ENCODE data around the gene CCDC85C. TPM values are rescaled to one million over a fixed set of nuclear protein-coding genes. Genes with fewer than 3 reads are reported as not detected.

CCDC85C gene
- total and polyA plus RNA-seq, 2 of the 4 experiments (the other 2 are of a cell fraction) = 16.0 to 19.0 TPM

GRCh38 chr14:99621948-99622347 lies 17.9 kb upstream of the CCDC85C start:
- ChIA-PET CTCF (no interaction called here), POLR2A (ENCODE audit: unreplicated experiment) (no interaction called here)
- peak overlapping the region; percentile 98 for H3K4ac ChIP-seq (ENCODE audit: low read depth, low read length)
- intact Hi-C loops (cut with micrococcal nuclease) = no loop called here
- H3K9me1 ChIP-seq (ENCODE audit: insufficient read depth, low read length) = peaks cover 19% of the 10 kb centered on the region
- no peak overlapping the region for H3K27ac ChIP-seq (ENCODE audit: insufficient read depth, low read length)
- DNase-seq (no peak), ATAC-seq (ENCODE audit: low read depth) (no peak)
- H3K23ac ChIP-seq (ENCODE audit: low read depth, low read length) = peak overlapping the region; percentile 73
- H2AK5ac ChIP-seq (ENCODE audit: low read depth, low read length) = peak overlapping the region; percentile 95
- no peaks in the 10 kb centered on the region for H3K36me3 ChIP-seq (ENCODE audit: control insufficient read depth, insufficient read depth, low read length)
- H3K79me1 ChIP-seq (ENCODE audit: low read depth in 1 of 2, low read length in 2 of 2) = peaks cover 0 to 2% of the 10 kb centered on the region in 2 experiments; a peak in 1 of 4 replicates
- no peak overlapping the region for H3K4me2 ChIP-seq (ENCODE audit: low read depth, low read length)
- no TSS peak for BruUV-seq (replicated peaks)
- no peak overlapping the region for H3K9ac ChIP-seq (ENCODE audit: low read depth, low read length)
- peak overlapping the region; percentile 98 for H2BK20ac ChIP-seq (ENCODE audit: low read depth, low read length)
- H4K91ac ChIP-seq (ENCODE audit: insufficient read depth, low read depth, low read length) = peak overlapping the region; percentile 99
- no peak overlapping the region for H4K5ac ChIP-seq (ENCODE audit: low read depth, low read length)
- no peak overlapping the region for H3K4me3 ChIP-seq (ENCODE audit: insufficient read depth, low read depth, low read length)
- peak overlapping the region in 1 of 2 experiments; percentile 92; a peak in 2 of 4 replicates for H4K8ac ChIP-seq (ENCODE audit: low read depth in 2 of 2, low read length in 2 of 2)
- H3K9me3 ChIP-seq (ENCODE audit: control insufficient read depth, insufficient read depth, low read length) = no peaks in the 10 kb centered on the region
- no peak overlapping the region for H2BK5ac ChIP-seq (ENCODE audit: low read depth, low read length, poor library complexity, severe bottlenecking)
- H3K14ac ChIP-seq (replicated peaks; ENCODE audit: low read depth, low read length) = peak overlapping the region; percentile 98
- H2AK9ac ChIP-seq (replicated peaks; ENCODE audit: low read depth, low read length, poor library complexity) = peak overlapping the region; percentile 89
- TF ChIP-seq FOS (IDR thresholded peaks at IDR 0.05; ENCODE audit: low read depth, low read length) (no peak), ELK1 (IDR thresholded peaks at IDR 0.05; ENCODE audit: borderline replicate concordance, low read depth, low read length) (no peak), NFE2L2 (IDR thresholded peaks at IDR 0.05; ENCODE audit: low read depth, low read length) (no peak), RFX5 (IDR thresholded peaks at IDR 0.05; ENCODE audit: low read depth, low read length) (no peak), MAFK (IDR thresholded peaks at IDR 0.05; ENCODE audit: low read depth, low read length) (no peak), RCOR1 (IDR thresholded peaks at IDR 0.05; ENCODE audit: insufficient replicate concordance, low read length) (no peak), BHLHE40 (IDR thresholded peaks at IDR 0.05; ENCODE audit: low read depth, low read length) (no peak), CHD1 (IDR thresholded peaks at IDR 0.05; ENCODE audit: low read depth, low read length) (no peak), USF2 (IDR thresholded peaks at IDR 0.05; ENCODE audit: low read depth, low read length) (no peak), SMC3 (IDR thresholded peaks at IDR 0.05; ENCODE audit: low read depth, low read length) (no peak), CTCF (conservative IDR thresholded peaks at IDR 0.05; ENCODE audit: low read depth, low read length) (no peak), MXI1 (IDR thresholded peaks at IDR 0.05; ENCODE audit: borderline replicate concordance, low read depth, low read length) (no peak), RAD21 (IDR thresholded peaks at IDR 0.05; ENCODE audit: low read length) (no peak), CEBPB (IDR thresholded peaks at IDR 0.05; ENCODE audit: low read depth, low read length) (no peak), POLR2A (IDR thresholded peaks at IDR 0.05; ENCODE audit: low read depth, low read length) (no peak), MAZ (IDR thresholded peaks at IDR 0.05; ENCODE audit: borderline replicate concordance, low read depth, low read length) (no peak)
- 100% methylated on average over 3 of the region's 6 CpGs; no CpG with 5 or more reads in 1 of the 2 experiments for WGBS, 2 experiments (ENCODE audit: extremely low coverage in 2 of 2, insufficient read length in 1 of 2)
- peaks cover 22% of the 10 kb centered on the region for H3K4me1 ChIP-seq (ENCODE audit: control insufficient read depth, insufficient read depth, low read length)
- H3K18ac ChIP-seq (ENCODE audit: low read depth, low read length) = no peak overlapping the region; the same call in 1 of the 2 replicates
- H4K20me1 ChIP-seq (ENCODE audit: insufficient read depth, low read length) = no peaks in the 10 kb centered on the region
- H3K56ac ChIP-seq (ENCODE audit: extremely low read depth, insufficient read depth, low read length) = no peak overlapping the region
- peak overlapping the region; percentile 100; the same call in 2 of the 3 replicates for H2BK15ac ChIP-seq (ENCODE audit: low read depth, low read length)
- dilution Hi-C loops (cut with HindIII; ENCODE audit: low sequenced_read_pairs, unreplicated experiment) = no loop called here
- no peaks in the 10 kb centered on the region for H3K27me3 ChIP-seq (ENCODE audit: control insufficient read depth, insufficient read depth, low read length)
- H2BK120ac ChIP-seq (ENCODE audit: low read depth, low read length) = peak overlapping the region; percentile 98
- in situ Hi-C loops (cut with MboI; ENCODE audit: low sequenced_read_pairs) = loop anchor here (5.0 kb wide), 1 partner anchor 100 kb away; no protein-coding TSS in a partner anchor
- no peak overlapping the region for H2AFZ ChIP-seq (replicated peaks; ENCODE audit: low read length, poor library complexity)
